ENCODE results near the gene NAA20. TPM values are rescaled to one million over a fixed set of nuclear protein-coding genes. Genes with fewer than 3 reads are reported as not detected.

The NAA20 gene
- total RNA-seq, 1 donor from 2014 or later: 33.5 TPM

GRCh38 chr20:19978511-19979210, 38.5 kb upstream of the NAA20 start:
- H3K27me3 Mint-ChIP-seq (ENCODE audit: unreplicated experiment): peaks cover 11% of the 10 kb centered on the region
- peaks cover 8% of the 10 kb centered on the region for H3K9me3 Mint-ChIP-seq (ENCODE audit: unreplicated experiment)
- H3K36me3 Mint-ChIP-seq (ENCODE audit: unreplicated experiment): peaks cover 20% of the 10 kb centered on the region
- H3K27ac Mint-ChIP-seq (ENCODE audit: unreplicated experiment): no peak overlapping the region
- no peak overlapping the region for H3K4me3 Mint-ChIP-seq (ENCODE audit: unreplicated experiment)
- peaks cover 20% of the 10 kb centered on the region for H3K4me1 Mint-ChIP-seq (ENCODE audit: low read depth, unreplicated experiment)
- DNase-seq: no peak
- TF ChIP-seq CTCF (IDR thresholded peaks at IDR 0.05; ENCODE audit: partially characterized antibody, unreplicated experiment): no peak

- no peak for TF ChIP-seq CTCF (IDR thresholded peaks at IDR 0.05; ENCODE audit: partially characterized antibody, unreplicated experiment)
- no peak for DNase-seq
- Mint-ChIP-seq H3K36me3 (ENCODE audit: unreplicated experiment) (peaks cover 20% of the 10 kb centered on the region), H3K9me3 (ENCODE audit: unreplicated experiment) (peaks cover 8% of the 10 kb centered on the region), H3K4me3 (ENCODE audit: unreplicated experiment) (no peak overlapping the region), H3K27ac (ENCODE audit: unreplicated experiment) (no peak overlapping the region), H3K4me1 (ENCODE audit: low read depth, unreplicated experiment) (peaks cover 14% of the 10 kb centered on the region), H3K27me3 (ENCODE audit: unreplicated experiment) (peaks cover 5% of the 10 kb centered on the region)
Observed at GRCh38 chr20:19981031-19981451, 36.1 kb upstream of the NAA20 start.

- Mint-ChIP-seq H3K4me3 (ENCODE audit: unreplicated experiment) (no peak overlapping the region), H3K27ac (ENCODE audit: unreplicated experiment) (peak overlapping the region; percentile 8), H3K9me3 (ENCODE audit: unreplicated experiment) (peaks cover 6% of the 10 kb centered on the region), H3K36me3 (ENCODE audit: unreplicated experiment) (no peaks in the 10 kb centered on the region), H3K4me1 (ENCODE audit: low read depth, unreplicated experiment) (peaks cover 15% of the 10 kb centered on the region), H3K27me3 (ENCODE audit: unreplicated experiment) (peaks cover 5% of the 10 kb centered on the region)
- no peak for TF ChIP-seq CTCF (IDR thresholded peaks at IDR 0.05; ENCODE audit: partially characterized antibody, unreplicated experiment)
- no peak for DNase-seq
Observed at GRCh38 chr20:19986419-19986818, 30.7 kb upstream of the NAA20 start.

- Mint-ChIP-seq H3K4me3 (ENCODE audit: unreplicated experiment) (no peak overlapping the region), H3K27me3 (ENCODE audit: unreplicated experiment) (no peaks in the 10 kb centered on the region), H3K27ac (ENCODE audit: unreplicated experiment) (peak overlapping the region; percentile 6), H3K36me3 (ENCODE audit: unreplicated experiment) (no peaks in the 10 kb centered on the region), H3K4me1 (ENCODE audit: low read depth, unreplicated experiment) (peaks cover 19% of the 10 kb centered on the region), H3K9me3 (ENCODE audit: unreplicated experiment) (peaks cover 6% of the 10 kb centered on the region)
- DNase-seq: no peak
- no peak for TF ChIP-seq CTCF (IDR thresholded peaks at IDR 0.05; ENCODE audit: partially characterized antibody, unreplicated experiment)
Observed at GRCh38 chr20:19987046-19987445, 30.1 kb upstream of the NAA20 start.

DNA sequence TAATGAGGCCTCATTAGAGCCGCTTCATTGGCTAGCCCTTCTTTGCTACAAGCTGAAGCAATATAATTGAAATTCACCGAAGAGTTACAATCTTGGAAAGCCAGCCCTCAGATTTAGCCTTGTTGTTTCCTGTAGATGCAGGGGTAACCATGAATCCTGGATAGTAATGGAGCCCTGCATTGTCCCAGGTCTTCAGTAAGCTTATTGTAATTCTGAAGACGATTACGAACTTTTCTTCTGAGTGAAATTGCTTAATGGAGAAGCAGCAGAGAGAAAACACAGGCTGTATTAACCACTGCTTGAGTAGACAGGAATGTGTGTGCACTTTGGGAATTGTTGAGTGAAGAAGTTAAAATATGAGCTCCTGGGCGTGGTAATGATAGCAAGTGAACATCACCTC, 26.3 kb upstream of the NAA20 start:
- Mint-ChIP-seq H3K9me3 (ENCODE audit: unreplicated experiment) (no peaks in the 10 kb centered on the region), H3K27ac (ENCODE audit: unreplicated experiment) (no peak overlapping the region), H3K36me3 (ENCODE audit: unreplicated experiment) (no peaks in the 10 kb centered on the region), H3K4me1 (ENCODE audit: low read depth, unreplicated experiment) (peaks cover 36% of the 10 kb centered on the region), H3K4me3 (ENCODE audit: unreplicated experiment) (no peak overlapping the region), H3K27me3 (ENCODE audit: unreplicated experiment) (no peaks in the 10 kb centered on the region)
- no peak for DNase-seq
- TF ChIP-seq CTCF (IDR thresholded peaks at IDR 0.05; ENCODE audit: partially characterized antibody, unreplicated experiment): no peak
